GM19467 (cell line): ENCODE measurements around the gene WTIP.

Experiments used
- ATAC-seq: cut with Tn5 transposase; IDR thresholded peaks from one replicate; pipeline ENCODE4 v1.9.1; 2021; ENCODE audit warnings: mild to moderate bottlenecking, moderate library complexity; ENCODE audit not compliant: unreplicated experiment

The WTIP gene

DNA sequence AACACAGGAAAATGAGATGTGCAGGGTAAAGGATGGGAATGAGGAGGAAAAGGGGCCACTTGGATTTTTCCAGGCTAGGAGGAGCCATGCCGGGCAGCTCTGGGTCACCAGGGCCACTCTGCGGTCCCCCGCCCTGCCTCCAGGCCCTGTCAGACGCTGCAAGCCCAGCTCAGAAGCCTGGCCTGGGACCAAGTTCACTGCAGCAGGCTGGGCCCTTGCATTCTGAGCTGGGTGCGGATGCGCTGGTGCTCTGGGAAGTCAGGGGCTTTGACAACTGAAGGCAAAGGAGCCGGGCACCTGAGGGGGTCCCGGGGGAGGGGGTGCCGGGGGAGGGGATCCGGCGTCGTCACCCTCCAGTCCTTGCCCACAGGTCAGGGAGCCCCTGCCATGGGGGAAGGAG, 77.5 kb downstream of the WTIP start:
- ATAC-seq: no peak

DNA sequence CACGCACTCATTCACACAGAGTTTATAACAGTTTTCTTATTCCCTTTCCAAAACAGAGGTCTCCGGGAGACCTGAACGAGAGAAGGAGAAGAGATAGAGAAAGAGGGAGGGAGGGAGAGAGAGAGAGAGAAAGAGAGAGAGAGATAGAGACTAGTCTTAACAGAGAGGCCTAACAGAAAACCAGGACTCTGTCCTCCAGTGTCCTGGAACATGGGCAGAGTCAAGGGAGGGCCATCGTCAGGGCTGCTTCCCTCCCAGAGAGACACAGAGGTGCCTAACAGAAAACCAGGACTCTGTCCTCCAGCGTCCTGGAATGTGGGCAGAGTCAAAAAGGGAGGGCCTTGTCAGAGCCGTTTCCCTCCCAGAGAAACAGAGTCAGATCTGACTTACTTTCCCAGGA, 78.7 kb downstream of the WTIP start:
- no peak for ATAC-seq
